ENCODE measurements around the gene USH2A.

The USH2A gene

DNA sequence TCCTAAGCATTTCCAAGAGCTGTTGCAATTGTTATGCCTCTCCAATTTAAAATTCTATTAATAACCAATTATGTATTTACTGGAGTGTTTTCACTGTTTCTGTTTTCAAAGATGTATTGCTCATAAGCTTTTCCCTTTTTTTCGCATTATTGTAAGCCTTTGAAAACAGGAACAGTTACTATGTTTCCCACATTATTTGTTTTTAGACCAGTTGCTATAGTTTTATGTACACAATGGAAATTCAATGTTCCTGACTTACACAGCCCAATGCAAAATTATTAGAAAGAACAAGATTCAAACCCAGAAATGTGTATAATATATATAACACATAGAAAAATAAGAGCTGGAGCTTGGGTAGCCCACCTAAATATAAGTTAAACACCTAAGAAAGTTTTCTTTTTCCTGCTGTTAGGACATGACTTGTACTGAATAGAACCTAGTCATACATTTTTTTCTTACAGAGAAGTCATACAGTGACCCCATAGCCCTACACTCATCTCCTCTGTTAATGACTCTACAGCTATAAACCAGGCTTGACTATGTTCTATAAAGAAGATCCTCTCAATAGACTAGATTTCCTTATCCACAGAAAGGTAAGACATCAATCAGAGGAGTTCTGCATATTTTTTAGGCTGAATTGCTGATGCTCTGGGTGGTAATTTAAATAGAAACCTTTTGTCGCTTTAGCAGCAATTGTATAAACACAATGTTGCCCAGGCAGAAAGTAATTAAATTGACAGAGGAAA lies 299.6 kb downstream of the USH2A start:
- DNase-seq (ENCODE audit: low spot score) = no peak

DNA sequence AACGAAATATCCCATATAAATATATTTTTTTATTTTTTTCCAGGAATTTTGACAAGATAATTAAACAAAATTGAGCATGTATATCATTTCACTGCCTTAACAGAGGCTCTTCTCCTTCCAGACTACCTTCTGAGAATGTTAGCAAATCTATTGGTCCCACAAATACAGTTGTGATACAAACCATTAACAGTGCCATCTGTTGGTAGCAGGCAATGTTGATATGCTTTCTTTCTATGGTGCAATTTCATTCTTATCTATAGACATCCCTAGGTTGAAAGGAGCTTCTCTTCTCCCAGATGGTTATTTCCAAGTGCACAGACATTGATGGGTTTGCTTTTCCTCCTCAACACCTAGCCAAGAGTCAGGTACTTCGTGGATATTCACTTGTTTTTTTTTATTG lies 303.6 kb downstream of the USH2A start:
- DNase-seq (ENCODE audit: low spot score) = peak; percentile 3

DNA sequence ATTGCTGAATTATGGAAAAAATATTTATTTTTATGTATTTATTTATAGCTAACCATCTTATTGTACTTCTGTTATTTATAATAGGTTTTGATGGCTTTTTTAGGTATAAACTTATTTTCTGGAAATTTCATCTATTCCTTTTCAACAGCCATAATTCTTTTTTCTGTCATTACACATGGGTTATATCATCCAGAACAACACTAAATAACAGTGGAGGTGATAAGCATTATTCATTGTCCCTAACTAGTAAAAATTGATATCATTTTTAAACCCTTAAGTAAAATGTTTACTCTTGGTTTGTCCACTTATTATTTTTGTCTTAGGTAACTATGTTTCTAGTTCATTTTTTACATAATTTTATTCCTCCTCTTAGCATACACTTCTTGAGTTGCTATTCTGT lies 309.1 kb downstream of the USH2A start:
- DNase-seq (ENCODE audit: low spot score) = no peak

DNA sequence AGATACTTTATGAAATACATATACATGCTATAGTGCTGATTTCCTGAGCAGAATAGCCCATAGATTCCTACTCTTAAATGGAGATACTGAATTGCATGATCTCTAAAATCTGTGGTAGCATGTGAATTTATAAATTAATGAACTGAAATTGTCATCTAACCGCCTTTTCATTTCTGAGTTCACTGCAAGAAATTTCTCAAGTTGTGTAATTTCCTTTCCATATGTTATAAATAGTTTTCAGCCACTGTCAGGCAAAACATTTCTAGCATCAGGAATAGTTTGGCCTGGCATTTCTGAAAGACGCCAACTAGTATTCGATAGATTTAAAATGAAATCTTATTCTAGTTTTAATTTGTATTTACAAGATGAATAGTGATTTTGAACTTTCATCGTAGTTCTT lies 310.1 kb downstream of the USH2A start:
- no peak for DNase-seq (ENCODE audit: low spot score)

DNA sequence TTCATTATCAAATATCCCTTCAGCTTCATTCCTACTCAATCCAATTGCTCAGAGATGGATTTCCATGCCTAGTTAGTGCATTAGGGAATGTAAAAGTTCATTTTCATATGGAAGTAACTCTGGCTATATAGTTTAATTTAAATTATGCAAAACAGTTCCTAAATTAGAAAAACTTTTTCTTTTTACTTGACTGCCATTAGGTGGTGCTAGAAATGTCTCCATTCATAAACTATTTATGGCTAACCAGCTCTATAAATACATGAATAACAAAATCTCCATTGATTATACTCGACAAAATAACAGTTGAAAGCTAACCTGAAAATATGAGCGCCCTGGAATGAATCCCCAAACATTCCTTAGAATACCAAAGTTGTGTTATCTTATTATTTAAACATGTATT lies 311.4 kb downstream of the USH2A start:
- no peak for DNase-seq (ENCODE audit: low spot score)

DNA sequence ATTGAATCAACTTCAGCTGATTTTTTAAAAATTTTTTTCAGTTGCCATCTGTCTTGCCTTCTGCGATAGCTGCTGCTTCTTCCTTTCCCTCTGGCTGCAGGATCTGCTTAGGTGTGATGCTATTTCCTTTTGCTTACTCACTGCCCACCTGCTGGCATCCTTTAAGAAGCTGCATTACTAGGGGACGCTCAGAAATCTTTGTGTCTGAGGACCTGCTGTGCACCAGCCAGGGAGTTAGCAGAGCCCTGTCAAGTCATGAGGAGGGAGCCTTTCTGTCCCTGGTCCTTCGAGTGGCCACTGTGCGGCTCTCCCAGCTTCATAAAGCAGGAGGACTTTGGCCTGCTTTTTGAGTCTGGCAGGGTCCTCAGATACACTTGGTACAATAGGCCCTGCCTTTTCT lies 327.8 kb downstream of the USH2A start:
- DNase-seq (ENCODE audit: low spot score) = no peak

DNA sequence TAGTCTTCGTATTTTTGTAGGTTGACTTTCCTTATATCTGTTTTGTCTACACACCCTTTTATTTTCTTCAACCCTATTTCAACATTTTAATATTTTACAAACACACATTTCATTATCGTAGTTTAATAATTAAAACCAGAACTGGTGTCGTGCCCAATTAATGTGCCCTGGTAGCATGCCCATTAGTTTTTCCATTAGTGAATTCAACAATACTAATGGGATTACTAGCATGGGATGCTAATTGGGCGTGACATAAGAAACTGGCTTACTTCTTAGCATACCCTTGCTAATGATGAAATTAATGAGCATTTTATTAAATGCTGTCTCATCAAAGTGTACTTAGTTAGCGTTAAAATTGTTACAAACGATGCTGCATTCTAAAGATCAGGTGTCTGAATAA lies 332.7 kb downstream of the USH2A start:
- no peak for DNase-seq (ENCODE audit: low spot score)

DNA sequence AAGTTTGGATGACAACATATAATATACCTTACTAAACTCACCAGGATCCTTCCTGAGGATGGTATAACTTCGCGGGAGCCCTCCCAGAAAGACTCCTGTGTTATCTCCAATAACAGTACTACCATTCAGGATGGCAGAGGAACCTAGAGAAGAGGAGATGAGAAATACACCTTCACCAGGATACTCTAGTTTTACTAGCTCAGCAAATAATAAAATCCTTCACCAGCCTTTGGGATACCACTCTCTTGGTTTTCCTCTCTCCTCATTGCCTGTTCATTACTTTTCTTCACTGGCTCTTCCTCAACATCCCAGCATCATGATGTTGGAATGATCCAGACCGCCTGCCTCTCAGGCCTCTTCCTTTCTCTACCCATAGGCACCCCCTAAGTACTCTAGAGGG lies 336.6 kb downstream of the USH2A start:
- no peak for DNase-seq (ENCODE audit: low spot score)

DNA sequence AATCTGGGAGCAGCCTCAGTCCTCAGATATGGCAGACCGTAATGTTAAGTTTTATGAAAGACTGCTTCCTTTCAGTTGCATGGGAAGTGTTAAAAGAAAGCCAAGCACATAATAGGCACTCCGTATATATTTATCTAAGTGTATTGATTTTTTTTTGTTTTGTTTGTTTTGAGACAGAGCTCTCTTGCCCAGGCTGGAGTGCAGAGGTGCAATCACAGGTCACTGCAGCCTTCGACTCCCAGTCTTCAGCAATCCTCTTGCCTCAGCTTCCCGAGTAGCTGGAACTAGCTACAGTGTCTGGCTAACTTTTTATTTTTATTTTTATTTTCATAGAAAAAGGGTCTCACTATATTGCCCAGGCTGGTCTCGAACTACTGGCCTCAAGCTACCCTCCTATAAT lies 341.8 kb downstream of the USH2A start:
- DNase-seq (ENCODE audit: low spot score) = no peak

DNA sequence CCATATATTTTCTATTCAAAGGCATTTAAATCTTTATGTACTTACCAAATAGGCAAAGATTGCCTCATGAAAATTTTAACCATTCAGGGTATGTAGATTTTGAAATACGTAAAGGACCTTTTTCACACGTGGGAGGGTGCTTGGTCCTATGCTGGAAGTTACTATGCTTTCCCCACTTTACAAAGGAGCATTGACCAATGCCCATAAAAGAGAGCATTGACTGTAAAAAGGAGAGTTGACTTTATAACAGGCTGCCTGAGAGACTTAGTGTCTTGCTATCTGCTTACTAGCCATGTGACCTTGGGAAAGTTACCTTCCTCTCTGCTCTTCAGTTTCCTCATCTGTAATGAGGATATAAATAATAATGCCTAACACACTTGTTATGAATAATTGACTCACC lies 346.5 kb downstream of the USH2A start:
- no peak for DNase-seq (ENCODE audit: low spot score)

DNA sequence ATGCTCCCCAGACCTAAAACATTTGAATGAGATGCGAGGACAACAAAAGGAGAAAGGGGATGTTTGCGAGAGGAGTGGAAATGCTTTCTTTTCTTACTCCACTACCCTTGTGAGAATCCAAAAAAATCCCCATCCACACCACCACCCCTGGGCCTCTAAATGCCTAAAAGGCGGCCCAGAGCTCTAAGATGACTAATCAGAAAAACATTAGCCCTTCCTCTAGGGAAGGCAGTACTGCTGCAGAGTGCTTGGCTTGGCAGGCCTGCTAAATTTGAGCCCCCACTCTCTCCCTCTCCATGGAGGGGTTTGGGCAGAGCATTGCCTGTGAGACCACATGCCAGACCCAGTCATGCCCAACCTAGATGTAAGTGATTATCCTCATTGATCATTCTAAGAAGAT lies 347.9 kb downstream of the USH2A start:
- DNase-seq (ENCODE audit: low spot score) = peak; percentile 4

DNA sequence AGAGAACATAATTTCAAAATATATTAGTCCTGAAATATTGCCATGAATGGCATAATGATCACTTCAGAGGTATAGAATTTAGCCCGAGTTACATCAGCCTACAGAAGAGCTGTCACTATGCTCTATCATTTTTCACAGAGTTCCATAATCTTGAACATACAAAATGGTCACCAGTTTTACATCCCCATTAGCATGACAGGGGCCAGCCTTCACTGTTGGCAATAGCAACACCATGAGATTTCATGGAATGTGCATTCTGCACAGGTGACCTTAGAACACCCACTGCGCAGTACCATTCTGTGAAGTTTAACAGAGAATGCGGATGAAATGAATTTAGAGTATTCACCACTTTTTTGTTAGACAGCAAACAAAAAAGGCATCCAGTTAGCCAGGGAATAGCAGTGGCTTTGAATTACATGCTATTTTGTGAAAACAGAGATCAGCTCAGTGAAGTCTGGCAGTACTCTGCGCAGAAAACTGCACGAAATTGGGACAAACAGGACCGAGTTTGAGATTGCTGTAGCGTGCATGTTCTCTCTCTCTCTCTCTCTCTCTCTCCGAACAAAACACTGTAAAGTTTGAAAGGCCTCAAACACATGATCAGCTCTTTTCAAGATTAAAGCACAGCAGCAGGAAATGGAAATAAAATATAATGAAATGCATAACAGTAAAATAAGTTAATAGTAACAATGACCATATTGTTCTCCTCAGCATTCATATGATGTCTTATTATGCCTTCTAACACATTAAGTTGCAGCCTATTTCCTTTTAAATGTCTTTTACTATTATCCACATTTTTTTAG lies 349.3 kb downstream of the USH2A start:
- no peak for DNase-seq (ENCODE audit: low spot score)

DNA sequence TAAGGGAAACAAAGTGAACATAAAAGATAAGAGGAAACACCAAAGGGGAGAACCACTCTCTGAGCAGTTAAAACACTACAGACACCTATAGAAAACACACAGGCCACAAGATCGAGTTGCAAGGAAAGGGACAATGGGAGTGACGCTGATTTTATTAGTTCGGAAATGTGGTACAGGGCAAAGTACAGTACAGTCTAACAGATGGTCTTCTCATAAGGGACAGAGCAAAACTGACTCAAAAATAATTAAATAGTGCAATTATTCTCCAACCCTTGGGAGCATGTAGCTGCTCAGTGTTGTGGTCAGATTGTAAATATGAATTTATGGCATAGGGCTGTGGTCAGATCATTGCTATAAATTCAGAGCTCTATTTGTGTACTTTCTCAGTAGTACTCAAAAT lies 352.0 kb downstream of the USH2A start:
- no peak for DNase-seq (ENCODE audit: low spot score)

DNA sequence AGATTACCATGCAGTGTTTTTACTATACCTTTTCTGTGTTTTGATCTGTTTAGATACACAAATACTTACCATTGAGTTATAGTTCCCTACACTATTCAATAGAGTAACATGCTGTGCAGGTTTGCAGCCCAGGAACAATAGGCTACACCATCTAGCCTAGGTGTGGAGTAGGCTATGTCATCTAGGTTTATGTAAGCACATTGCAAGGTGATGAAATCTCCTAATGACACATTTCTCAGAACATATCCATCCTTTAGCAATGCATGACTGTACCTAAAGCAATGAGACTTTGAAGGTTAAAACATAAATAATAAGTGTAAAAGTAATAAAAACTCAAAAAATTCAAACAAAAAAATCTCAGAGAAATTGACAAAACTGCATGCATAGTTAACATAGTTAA lies 358.6 kb downstream of the USH2A start:
- no peak for DNase-seq (ENCODE audit: low spot score)

DNA sequence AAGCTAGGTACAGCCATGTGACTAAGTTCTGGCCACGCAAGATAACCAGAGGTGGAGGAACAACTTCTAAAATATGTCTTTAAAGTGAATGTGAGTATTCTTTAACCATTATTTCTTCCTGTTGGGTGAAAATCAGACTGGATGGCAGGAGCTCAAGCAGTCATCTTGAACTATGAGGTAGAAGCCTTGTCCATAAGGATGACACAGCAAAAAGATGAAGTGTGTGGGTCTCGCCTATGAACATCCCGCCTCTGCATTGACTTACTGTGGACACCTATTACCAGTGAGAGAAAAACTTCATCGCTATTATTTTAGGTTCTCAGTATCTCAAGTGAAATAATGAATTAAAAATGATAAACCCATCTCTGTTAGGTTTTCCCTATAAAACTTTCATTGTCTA lies 365.3 kb downstream of the USH2A start:
- no peak for DNase-seq (ENCODE audit: low spot score)

DNA sequence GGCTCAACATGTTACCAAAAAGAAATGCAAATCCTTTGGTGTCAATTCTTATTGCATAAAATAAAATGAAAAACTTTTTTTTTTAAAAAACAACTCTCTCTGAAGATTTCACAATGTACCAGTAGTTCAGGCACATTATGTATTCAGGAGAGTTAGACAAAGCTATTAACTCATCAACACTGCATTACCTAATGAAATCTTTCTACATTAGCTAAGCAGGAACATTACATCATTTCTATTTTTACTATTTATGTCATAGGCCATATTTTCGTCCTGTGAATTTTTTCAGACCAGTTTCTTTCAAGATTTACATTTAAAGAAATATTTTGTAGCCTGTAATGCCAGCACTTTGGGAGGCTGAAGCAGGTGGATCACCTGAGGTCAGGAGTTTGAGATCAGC lies 366.2 kb downstream of the USH2A start:
- DNase-seq (ENCODE audit: low spot score) = no peak

DNA sequence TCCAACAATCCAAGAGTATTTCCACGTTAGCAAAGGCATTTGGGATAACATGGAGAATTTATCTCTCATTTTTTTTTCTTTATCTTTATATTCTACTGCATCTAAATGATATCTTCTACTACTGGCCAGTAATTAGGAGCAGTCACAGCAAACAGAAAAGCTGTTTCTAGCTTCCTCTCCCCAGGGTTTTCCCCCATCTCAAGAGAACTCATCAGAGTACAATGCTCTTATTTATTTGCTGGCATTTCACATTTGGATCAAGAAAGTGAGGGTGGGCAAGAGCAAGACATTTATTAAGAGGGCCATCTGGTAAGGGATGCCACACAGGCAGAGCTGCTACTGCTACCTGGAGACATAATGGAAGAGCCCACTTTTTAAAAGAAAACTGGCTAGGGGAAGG lies 368.2 kb downstream of the USH2A start:
- DNase-seq (ENCODE audit: low spot score) = no peak

DNA sequence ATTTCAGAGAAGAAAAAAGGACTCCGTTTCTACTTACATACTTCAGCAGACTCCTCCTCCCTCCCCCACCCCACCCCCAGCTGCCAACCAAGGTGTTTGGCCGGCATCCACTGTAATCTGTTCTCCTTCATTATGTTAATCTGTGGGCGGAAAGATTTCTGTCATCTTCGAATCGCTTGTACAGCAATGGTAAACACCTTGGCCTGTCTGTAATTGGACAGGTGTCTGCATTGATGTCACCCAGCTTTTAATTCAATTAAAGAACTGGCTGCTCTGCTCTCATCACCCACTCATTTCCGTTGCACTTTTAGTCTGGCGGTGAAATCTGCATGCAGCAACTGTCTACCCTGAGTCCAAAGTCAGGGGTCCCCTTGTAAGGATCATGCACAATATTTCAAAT lies 368.6 kb downstream of the USH2A start:
- DNase-seq (ENCODE audit: low spot score) = no peak

DNA sequence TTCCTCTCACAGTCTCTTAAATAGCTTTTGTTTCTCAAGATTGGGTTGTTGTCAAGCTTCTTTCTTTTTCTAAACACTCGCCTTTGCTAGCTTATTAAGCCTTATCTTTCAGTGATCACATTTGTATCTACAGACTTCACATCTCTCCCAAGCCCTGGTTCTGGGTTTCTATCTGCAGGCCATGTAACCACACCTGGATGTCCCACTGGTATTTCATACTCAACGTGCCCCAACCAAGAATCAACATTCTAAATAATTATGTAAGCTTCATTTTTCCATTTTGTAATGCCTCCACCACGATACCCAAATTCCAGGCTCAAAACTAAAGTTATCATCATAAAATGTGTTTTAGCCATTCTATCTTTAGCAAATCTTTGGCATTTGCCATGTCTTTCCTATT lies 372.2 kb downstream of the USH2A start:
- DNase-seq (ENCODE audit: low spot score) = no peak

DNA sequence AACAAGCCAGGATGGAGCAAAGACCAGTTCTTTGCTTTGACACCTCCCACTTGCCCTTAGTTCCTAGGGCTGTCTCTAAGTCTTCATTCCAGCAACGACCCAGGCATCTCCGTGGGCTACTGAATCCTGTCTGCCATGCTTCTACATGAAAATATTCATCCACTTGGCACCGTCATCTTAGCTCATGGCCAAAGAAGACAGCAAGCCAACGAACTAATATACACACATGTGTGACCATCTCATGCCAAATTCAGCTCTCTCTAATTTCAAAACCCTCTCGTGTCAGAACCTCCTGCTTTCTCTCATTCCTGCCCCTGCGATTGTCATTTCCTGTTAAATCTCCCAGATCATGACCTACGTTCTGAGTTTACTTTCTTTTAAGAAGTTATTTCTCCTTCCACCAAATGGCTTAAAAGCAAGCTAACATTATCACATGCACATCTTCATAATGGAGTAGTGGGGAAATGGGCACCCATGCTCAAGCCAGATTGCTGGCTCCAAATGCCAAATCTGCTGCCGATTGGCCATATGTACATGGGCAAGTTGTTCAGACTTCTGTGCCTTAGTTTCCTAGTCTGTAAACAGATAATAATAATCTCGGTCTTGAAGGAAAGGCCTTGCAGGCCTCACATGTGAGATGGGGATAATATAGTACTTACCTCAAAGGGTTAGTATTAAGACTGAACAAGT lies 373.4 kb downstream of the USH2A start:
- DNase-seq (ENCODE audit: low spot score) = no peak

DNA sequence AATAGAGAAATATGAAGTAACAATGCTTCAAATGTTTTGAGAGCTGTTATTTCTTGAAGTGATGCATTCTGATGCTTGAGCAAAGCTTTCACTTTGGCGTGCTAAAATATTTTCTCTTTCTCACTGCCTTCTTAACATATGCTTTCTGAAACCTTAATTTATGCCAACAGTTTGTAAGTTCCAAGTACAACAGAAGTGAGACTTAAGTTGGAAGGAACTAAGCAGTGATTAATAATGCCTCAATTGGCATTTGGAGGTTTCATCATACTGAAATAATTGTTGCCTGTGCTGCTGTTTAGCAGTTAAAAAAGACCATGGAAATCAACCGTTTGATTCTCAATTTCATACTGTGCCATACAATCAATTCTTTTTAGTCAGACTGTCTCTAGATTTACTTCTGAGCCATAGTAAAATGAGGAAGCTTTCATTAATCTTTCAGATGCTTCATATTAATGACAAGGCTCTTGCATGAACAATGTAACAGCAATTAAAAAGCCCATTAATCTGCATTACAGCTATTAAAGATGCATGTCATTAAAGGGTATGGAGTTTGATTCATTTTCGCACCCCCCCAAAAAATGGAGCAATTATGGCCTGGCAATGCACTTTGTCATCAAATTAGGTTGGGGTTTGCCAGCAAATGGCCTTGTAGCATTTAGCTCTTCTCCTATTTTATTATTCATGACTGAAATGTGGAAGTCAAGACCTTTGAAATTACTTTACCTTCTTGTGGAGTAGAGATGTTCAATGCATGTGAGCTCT lies 375.3 kb downstream of the USH2A start:
- no peak for DNase-seq (ENCODE audit: low spot score)

DNA sequence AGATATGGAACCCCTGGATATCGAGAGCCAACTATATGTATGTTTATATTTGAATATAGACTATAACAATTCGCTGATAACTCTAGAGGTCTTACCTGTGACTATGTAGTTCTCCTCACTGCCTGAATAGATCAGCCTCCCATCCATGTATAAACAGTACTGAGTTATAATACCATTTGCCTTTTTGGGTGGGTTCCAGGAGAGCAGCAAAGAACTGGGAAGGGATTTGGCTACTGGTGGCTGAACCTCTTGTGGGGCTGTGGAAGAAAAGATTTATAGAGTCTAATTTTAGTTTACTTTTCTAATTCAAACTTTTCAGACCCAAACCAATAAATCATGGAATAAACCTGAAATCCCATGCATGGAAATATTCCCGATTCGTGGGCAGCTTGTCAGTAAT lies 376.9 kb downstream of the USH2A start:
- no peak for DNase-seq (ENCODE audit: low spot score)
